G401.6 (cell line): ENCODE data around the gene MND1.

Source experiments
- FAIRE-seq: peaks from 2 replicates; lab custom pipeline; 2012; peaks lifted over from hg19 to GRCh38; lab: Jason Lieb, UNC

Gene MND1

GRCh38 chr4:153344131-153345011, at the start of gene MND1:
TSS of gene MND1 (plus strand) at chr4:153344688. CDS start at chr4:153344738, 50 bp downstream.
- no peak for FAIRE-seq

GRCh38 chr4:153295131-153295755, 49.2 kb upstream of the MND1 start:
- FAIRE-seq = no peak

GRCh38 chr4:153296040-153296823, 48.3 kb upstream of the MND1 start:
- FAIRE-seq = no peak

GRCh38 chr4:153297116-153297515, 47.4 kb upstream of the MND1 start:
- no peak for FAIRE-seq

GRCh38 chr4:153310793-153311192, 33.7 kb upstream of the MND1 start:
- FAIRE-seq = no peak

GRCh38 chr4:153314915-153315314, 29.6 kb upstream of the MND1 start:
- no peak for FAIRE-seq

GRCh38 chr4:153318696-153319320, 25.7 kb upstream of the MND1 start:
- FAIRE-seq = peak; percentile 84

- no peak for FAIRE-seq
Measured at GRCh38 chr4:153322791-153323190, 21.7 kb upstream of the MND1 start.

GRCh38 chr4:153324046-153324445, 20.4 kb upstream of the MND1 start:
- FAIRE-seq = no peak

- no peak for FAIRE-seq
Measured at GRCh38 chr4:153325558-153325957, 18.9 kb upstream of the MND1 start.

- FAIRE-seq = no peak
Measured at GRCh38 chr4:153326513-153326912, 18.0 kb upstream of the MND1 start.

GRCh38 chr4:153327247-153327646, 17.2 kb upstream of the MND1 start:
- no peak for FAIRE-seq

- no peak for FAIRE-seq
Measured at GRCh38 chr4:153332936-153333335, 11.6 kb upstream of the MND1 start.

- no peak for FAIRE-seq
Measured at GRCh38 chr4:153333874-153334273, 10.6 kb upstream of the MND1 start.

GRCh38 chr4:153335665-153336064, 8.8 kb upstream of the MND1 start:
- FAIRE-seq = no peak

GRCh38 chr4:153337686-153338085, 6.8 kb upstream of the MND1 start:
- FAIRE-seq = no peak

GRCh38 chr4:153341575-153342090, 2.9 kb upstream of the MND1 start:
- FAIRE-seq = no peak

- no peak for FAIRE-seq
Measured at GRCh38 chr4:153342751-153343552, 1.5 kb upstream of the MND1 start.

GRCh38 chr4:153345012-153345981, 809 bp downstream of the MND1 start:
- no peak for FAIRE-seq

GRCh38 chr4:153346031-153346430, 1.5 kb downstream of the MND1 start:
- peak; percentile 19 for FAIRE-seq
